CD4-positive, alpha-beta T cell (primary cell): ENCODE results near the gene SPAG9. TPM values are rescaled to one million over a fixed set of nuclear protein-coding genes. Genes with fewer than 3 reads are reported as not detected.
A peak's percentile ranks its signal among the peaks of the same experiment; 100 is the strongest.
"Not testable (repeated sequence)": the region's sequence is repeated elsewhere in the genome, so short reads cannot be mapped to it uniquely, and the experiment has no call there.

Experiments
- ATAC-seq: fragments of 200-7000 bp; cut with Tn5 transposase; one replicate; pipeline ENCODE4 v1.10.0; 2022; ENCODE audit warnings: mild to moderate bottlenecking; ENCODE audit not compliant: poor library complexity
- CTCF ChIA-PET: fragments of 350-600 bp; sonication (Branson Sonifier 250); formaldehyde crosslinking; loops from one replicate; lab custom pipeline; 2021; ENCODE audit warnings: antibody characterized with exemption, inconsistent platforms; lab: Charles Lee
- POLR2A ChIA-PET: fragments of 350-600 bp; sonication (Branson Sonifier 250); formaldehyde crosslinking; loops from one replicate; lab custom pipeline; 2021; ENCODE audit warnings: antibody characterized with exemption, inconsistent platforms; lab: Charles Lee
- DNase-seq, 14 experiments: peaks; one replicate each; pipeline ENCODE4 v3.0.0-alpha.2; 2013 to 2020; ENCODE audit warnings: mixed read lengths in 2 of 14
- H3K27ac ChIP-seq, 2 donors: one replicate each; pipeline versions ENCODE4 v1.5.1 to v1.7.0; 2013; ENCODE audit warnings: low read length in 2 of 2, low read depth in 1 of 2, mild to moderate bottlenecking in 1 of 2
- H3K27me3 ChIP-seq, 2 experiments: 1 replicate in 1 of 2; 2 replicates in 1 of 2; pipeline versions ENCODE4 v1.6.1 to v1.7.0; 2013; ENCODE audit warnings: low read length in 2 of 2, control low read depth in 1 of 2, mild to moderate bottlenecking in 1 of 2, moderate library complexity in 1 of 2; ENCODE audit not compliant: insufficient read depth in 2 of 2, control insufficient read depth in 1 of 2
- H3K36me3 ChIP-seq: one replicate; pipeline ENCODE4 v1.6.1; 2013; ENCODE audit warnings: low read length, control low read depth; ENCODE audit not compliant: insufficient read depth
- H3K4me1 ChIP-seq: one replicate; pipeline ENCODE4 v1.6.1; 2013; ENCODE audit warnings: low read length, control low read depth; ENCODE audit not compliant: insufficient read depth
- H3K4me3 ChIP-seq: one replicate; pipeline ENCODE4 v1.5.1; 2013; ENCODE audit warnings: mild to moderate bottlenecking, low read length, moderate library complexity
- H3K9me3 ChIP-seq, 2 experiments: 1 replicate in 1 of 2; 2 replicates in 1 of 2; pipeline versions ENCODE4 v1.6.1 to v1.7.0; 2013; ENCODE audit warnings: low read length in 2 of 2, mild to moderate bottlenecking in 2 of 2, control low read depth in 1 of 2, moderate library complexity in 1 of 2; ENCODE audit not compliant: control insufficient read depth in 1 of 2, insufficient read depth in 1 of 2
- H3K27ac Mint-ChIP-seq: one replicate; pipeline ENCODE4 v1.8.0; 2020; ENCODE audit warnings: mixed read lengths
- H3K27me3 Mint-ChIP-seq: one replicate; pipeline ENCODE4 v1.8.0; 2021; ENCODE audit warnings: mixed read lengths
- H3K36me3 Mint-ChIP-seq: one replicate; pipeline ENCODE4 v1.8.0; 2021; ENCODE audit warnings: low read depth, mixed read lengths
- H3K4me1 Mint-ChIP-seq: one replicate; pipeline ENCODE4 v1.8.0; 2021; ENCODE audit warnings: low read depth, mixed read lengths
- H3K4me3 Mint-ChIP-seq: one replicate; pipeline ENCODE4 v1.8.0; 2020; ENCODE audit warnings: mild to moderate bottlenecking, mixed read lengths
- H3K9me3 Mint-ChIP-seq: one replicate; pipeline ENCODE4 v1.8.0; 2020; ENCODE audit warnings: mixed read lengths
- intact Hi-C, 2 experiments: fragments of 100-400 bp; cut with DNase I in 1 of 2; cut with micrococcal nuclease in 1 of 2; formaldehyde crosslinking; loops; one replicate each; pipeline versions ENCODE4 v1.15.1 to v1.9.0; 2023 to 2025; cut with DNase I, micrococcal nuclease
- total RNA-seq, 174 experiments: library from RNA in 2 of 174; stranded (reverse) in 2 of 174; gene quantifications; one replicate each; pipeline ENCODE4 v1.2.3 and lab custom pipeline; 2021 to 2026
- TF ChIP-seq, protein P1 (sequence below): fragments of 200-600 bp; IDR thresholded peaks from one replicate; pipeline ENCODE4 v1.8.0; 2022; ENCODE audit warnings: antibody characterized with exemption, mild to moderate bottlenecking

Gene SPAG9
- total RNA-seq, 2 experiments from 2014 or later, result 60.2 to 64.6 TPM

DNA sequence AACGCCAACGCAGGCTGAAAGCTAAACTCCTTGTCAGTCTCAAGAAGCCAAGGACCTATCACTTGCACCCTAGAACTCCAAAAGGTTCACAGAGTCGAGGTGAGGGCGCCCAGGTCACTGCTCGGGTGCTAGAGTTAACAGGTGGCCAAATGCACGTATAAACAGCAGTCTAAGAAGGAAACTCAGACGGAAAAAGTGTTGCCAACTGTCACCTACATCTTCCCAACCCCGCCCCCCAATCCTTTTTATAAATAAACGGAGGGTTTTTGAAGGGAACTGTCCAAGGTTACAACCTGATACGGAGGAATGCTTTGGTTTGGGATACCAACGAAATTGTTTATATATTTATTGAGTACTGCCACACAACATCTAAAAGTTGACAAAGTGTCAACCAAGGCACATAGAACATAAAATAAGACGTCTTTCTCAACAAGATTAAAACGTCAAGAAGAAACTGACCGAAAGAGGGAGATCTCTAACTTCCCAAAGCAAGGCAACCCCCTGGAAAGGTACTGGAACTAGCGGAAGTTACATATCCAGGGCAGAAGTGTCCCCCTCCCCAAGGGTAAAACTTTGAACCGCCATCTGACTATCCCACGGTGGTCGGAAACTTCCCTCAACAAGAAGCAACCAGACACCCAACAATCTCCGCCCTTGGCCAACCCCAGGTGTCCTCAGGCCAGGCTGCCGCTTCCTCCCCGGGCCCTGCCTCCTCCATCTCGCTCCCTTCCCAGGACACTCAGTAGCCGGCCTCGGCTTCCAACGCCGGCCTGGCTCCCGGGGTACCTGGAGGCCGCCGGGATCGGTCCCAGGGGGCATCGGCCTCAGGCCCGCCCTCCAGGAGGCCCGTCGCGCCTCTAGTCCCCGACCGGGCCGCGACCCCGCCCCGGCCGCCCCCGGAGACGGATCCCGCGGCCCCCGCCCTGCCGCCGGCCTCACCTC, 982 bp downstream of the SPAG9 start:
- Mint-ChIP-seq H3K4me3 (peak overlapping the region; percentile 96), H3K36me3 (peaks cover 5% of the 10 kb centered on the region), H3K4me1 (peaks cover 67% of the 10 kb centered on the region), H3K27me3 (no peaks in the 10 kb centered on the region), H3K27ac (peak overlapping the region; percentile 94), H3K9me3 (no peaks in the 10 kb centered on the region)
- Histone ChIP-seq H3K4me1 (peaks cover 43% of the 10 kb centered on the region), H3K36me3 (no peaks in the 10 kb centered on the region), H3K27me3 (no peaks in the 10 kb centered on the region), H3K4me3 (peak overlapping the region; percentile 96), H3K9me3 (no peaks in the 10 kb centered on the region), H3K27ac (peak overlapping the region; percentile 92)
- intact Hi-C loops, result loop anchor here (1.0 to 5.0 kb wide), 5 partner anchors 21 to 267 kb away; partner anchors contain the start of genes MBTD1 (in 1 of the 2), NME1 (in 1 of the 2) and UTP18 (in 1 of the 2)
- TF ChIP-seq, protein P1, sequence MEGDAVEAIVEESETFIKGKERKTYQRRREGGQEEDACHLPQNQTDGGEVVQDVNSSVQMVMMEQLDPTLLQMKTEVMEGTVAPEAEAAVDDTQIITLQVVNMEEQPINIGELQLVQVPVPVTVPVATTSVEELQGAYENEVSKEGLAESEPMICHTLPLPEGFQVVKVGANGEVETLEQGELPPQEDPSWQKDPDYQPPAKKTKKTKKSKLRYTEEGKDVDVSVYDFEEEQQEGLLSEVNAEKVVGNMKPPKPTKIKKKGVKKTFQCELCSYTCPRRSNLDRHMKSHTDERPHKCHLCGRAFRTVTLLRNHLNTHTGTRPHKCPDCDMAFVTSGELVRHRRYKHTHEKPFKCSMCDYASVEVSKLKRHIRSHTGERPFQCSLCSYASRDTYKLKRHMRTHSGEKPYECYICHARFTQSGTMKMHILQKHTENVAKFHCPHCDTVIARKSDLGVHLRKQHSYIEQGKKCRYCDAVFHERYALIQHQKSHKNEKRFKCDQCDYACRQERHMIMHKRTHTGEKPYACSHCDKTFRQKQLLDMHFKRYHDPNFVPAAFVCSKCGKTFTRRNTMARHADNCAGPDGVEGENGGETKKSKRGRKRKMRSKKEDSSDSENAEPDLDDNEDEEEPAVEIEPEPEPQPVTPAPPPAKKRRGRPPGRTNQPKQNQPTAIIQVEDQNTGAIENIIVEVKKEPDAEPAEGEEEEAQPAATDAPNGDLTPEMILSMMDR, result no peak
- POLR2A ChIA-PET, result interaction anchor here (0.6 to 4.1 kb wide), 18 partner anchors 22 to 369 kb away, joined by 3 to 40 read pairs (median 4); partner anchors contain the start of genes NME1, NME2 and TOB1
- ATAC-seq (peak; percentile 3), DNase-seq (peak in 13 of 14 experiments; percentile 3 to 70 (median 13))
- CTCF ChIA-PET, result interaction anchor here (0.7 to 6.0 kb wide), 3 partner anchors 33 to 1032 kb away, joined by 4 to 43 read pairs (median 4); partner anchors contain the start of gene NME1

DNA sequence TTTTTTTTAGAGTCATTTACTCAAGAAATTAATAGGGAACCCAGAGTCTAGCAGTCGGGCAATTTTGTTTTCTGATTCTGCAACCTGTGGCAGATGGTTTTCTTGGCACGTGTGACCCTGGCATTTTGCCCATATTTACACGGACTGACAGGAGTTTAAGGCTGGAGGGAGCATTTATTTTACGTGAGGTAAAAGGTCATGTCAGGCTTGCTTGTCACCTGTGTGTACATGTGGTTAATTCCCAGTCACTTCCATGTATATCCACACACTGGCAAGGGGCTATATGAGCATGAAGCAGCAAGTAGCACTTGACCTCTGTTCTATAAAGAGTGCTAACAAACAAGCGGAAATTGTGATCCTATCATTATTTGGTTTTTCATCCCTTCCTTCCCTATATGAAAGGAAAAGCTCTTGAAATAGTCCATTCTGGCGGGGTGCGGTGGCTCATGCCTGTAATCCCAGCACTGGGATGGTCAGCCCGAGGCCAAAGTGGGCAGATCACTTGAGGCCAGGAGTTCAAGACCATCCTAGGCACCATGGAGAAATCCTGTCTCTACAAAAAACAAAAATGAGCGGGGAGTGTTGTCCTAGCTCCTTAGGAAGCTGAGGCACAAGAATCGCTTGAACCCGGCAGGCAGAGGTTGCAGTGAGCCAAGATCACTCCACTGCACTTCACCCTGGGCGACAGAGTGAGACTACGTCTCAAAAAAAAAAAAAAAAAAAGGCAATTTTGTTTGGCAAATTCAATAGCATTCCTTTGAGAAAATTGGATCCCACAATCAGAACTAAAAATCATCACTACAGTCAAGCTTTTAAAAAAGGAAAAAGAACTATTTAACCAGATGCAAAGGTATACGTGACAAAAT, 2.1 kb downstream of the SPAG9 start:
- H3K36me3 Mint-ChIP-seq, result peaks cover 5% of the 10 kb centered on the region
- CTCF ChIA-PET, result interaction anchor here (0.7 to 6.0 kb wide), 3 partner anchors 34 to 1031 kb away, joined by 4 to 43 read pairs (median 4); partner anchors contain the start of gene NME1
- Histone ChIP-seq H3K27ac (no peak overlapping the region), H3K36me3 (no peaks in the 10 kb centered on the region), H3K4me1 (peaks cover 46% of the 10 kb centered on the region), H3K4me3 (peak overlapping the region; percentile 96), H3K9me3 (no peaks in the 10 kb centered on the region), H3K27me3 (no peaks in the 10 kb centered on the region)
- peak overlapping the region; percentile 94 for H3K27ac Mint-ChIP-seq
- intact Hi-C loops, result loop anchor here (1.0 to 2.0 kb wide), 2 partner anchors 20 to 22 kb away; no protein-coding TSS in a partner anchor
- POLR2A ChIA-PET, result interaction anchor here (1.0 to 4.1 kb wide), 3 partner anchors 35 to 252 kb away, joined by 3 to 40 read pairs (median 32); partner anchors contain the start of genes NME1, NME2 and TOB1
- peak overlapping the region; percentile 96 for H3K4me3 Mint-ChIP-seq
- H3K27me3 Mint-ChIP-seq, result no peaks in the 10 kb centered on the region
- TF ChIP-seq, protein P1, result no peak
- peaks cover 67% of the 10 kb centered on the region for H3K4me1 Mint-ChIP-seq
- no peak for ATAC-seq
- DNase-seq, result peak in 2 of 14 experiments; percentile 27 to 29
- no peaks in the 10 kb centered on the region for H3K9me3 Mint-ChIP-seq

DNA sequence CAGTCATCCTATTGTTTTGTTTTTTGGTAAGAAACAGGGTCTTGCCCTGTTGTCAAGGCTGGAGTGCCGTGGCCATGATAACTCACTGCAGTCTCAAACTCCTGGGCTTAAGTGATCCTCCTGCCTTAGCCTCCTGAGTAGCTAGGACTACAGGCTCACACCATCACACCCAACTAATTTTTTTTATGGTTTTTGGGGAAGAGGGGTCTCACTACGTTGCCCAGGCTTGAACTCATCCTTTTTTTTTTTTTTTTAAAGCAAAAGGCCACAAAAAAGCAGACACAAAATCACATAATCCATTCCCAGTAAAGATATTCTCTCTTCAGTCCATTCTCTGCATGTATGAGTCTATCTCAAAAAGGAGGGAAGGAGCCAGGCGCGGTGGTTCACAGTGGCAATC, 5.5 kb downstream of the SPAG9 start:
- Mint-ChIP-seq H3K27ac (no peak overlapping the region), H3K9me3 (no peaks in the 10 kb centered on the region), H3K4me1 (peaks cover 50% of the 10 kb centered on the region), H3K36me3 (peaks cover 10% of the 10 kb centered on the region), H3K27me3 (no peaks in the 10 kb centered on the region), H3K4me3 (no peak overlapping the region)
- no peaks in the 10 kb centered on the region for H3K36me3 ChIP-seq
- TF ChIP-seq, protein P1, result no peak
- peaks cover 36% of the 10 kb centered on the region for H3K4me1 ChIP-seq
- no peaks in the 10 kb centered on the region for H3K9me3 ChIP-seq
- CTCF ChIA-PET, result interaction anchor here (1.9 kb wide), 1 partner anchor 38 kb away, joined by 4 read pairs; the partner anchor contains the start of gene NME1
- intact Hi-C loops, result no loop called here
- DNase-seq (no peak), ATAC-seq (no peak)
- no peaks in the 10 kb centered on the region for H3K27me3 ChIP-seq
- H3K4me3 ChIP-seq, result no peak overlapping the region
- POLR2A ChIA-PET, result no interaction called here
- no peak overlapping the region for H3K27ac ChIP-seq

DNA sequence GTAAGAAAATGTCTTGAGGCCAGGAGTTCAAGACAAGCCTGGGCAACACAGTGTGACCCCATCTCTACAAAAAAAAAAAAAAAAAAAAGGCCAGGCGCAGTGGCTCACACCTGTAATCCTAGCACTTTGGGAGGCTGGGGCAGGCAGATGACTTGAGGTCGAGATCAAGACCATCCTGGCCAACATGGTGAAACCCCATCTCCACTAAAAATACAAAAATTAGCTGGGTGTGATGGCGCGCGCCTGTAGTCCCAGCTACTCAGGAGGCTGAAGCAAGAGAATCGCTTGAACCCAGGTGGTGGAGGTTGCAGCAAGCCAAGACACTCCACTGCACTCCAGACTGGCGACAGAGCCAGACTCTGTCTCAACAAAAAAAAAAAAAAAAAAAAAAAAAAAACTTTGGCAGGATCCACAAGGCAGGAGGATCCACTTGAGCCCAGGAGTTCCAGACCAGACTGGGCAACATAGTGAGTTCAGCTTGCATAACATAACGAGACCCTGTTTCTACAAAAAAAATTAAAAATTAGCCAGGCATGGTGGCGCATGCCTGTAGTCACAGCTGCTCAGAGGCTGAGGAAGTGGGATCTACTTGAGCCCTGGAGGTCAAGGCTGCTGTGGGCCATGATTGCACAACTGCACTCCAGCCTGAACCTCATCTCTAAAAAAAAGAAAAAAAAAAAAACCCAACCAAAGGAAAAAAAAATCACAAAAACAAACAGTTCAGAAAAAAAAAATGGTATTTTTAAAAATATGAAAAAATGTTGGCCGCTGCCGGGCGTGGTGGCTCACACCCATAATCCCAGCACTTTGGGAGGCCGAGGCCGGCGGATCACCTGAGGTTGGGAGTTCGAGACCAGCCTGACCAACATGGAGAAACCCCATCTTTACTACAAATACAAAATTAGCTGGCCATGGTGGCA, 8.1 kb downstream of the SPAG9 start:
- H3K27ac ChIP-seq, ATAC-seq, H3K9me3 ChIP-seq, H3K4me3 Mint-ChIP-seq, intact Hi-C loops, CTCF ChIA-PET, POLR2A ChIA-PET, H3K4me3 ChIP-seq, H3K27me3 ChIP-seq, H3K9me3 Mint-ChIP-seq, H3K36me3 ChIP-seq, H3K27me3 Mint-ChIP-seq, H3K27ac Mint-ChIP-seq, H3K36me3 Mint-ChIP-seq: not testable (repeated sequence)
- DNase-seq, result peak in 2 of 14 experiments; percentile 23 to 32
- H3K4me1 ChIP-seq, result peaks cover 25% of the 10 kb centered on the region
- H3K4me1 Mint-ChIP-seq, result peaks cover 28% of the 10 kb centered on the region
